Neutrophil (primary cell): ENCODE results near the gene PRKCH.

ENCODE experiments used
- H3K27ac ChIP-seq: fragments of 200-600 bp; sonication (generic); 2 replicates; pipeline ENCODE4 v1.5.1; 2016; ENCODE audit warnings: mild to moderate bottlenecking, moderate library complexity
- H3K27me3 ChIP-seq: fragments of 200-600 bp; sonication (generic); 2 replicates; pipeline ENCODE4 v1.6.0; 2016; ENCODE audit warnings: mild to moderate bottlenecking
- H3K36me3 ChIP-seq: fragments of 200-600 bp; sonication (generic); 2 replicates; pipeline ENCODE4 v1.5.1; 2017
- H3K4me1 ChIP-seq, 2 experiments: fragments of 200-600 bp in 1 of 2; sonication (generic) in 1 of 2; 1 replicate in 1 of 2; 2 replicates in 1 of 2; pipeline versions ENCODE4 v1.5.1 to v1.6.1; 2013 to 2016; ENCODE audit warnings: low read depth in 1 of 2, low read length in 1 of 2, mild to moderate bottlenecking in 1 of 2, moderate library complexity in 1 of 2; ENCODE audit not compliant: control insufficient read depth in 1 of 2, insufficient read depth in 1 of 2
- H3K4me3 ChIP-seq, 2 experiments: fragments of 200-600 bp in 1 of 2; sonication (generic) in 1 of 2; 1 replicate in 1 of 2; 2 replicates in 1 of 2; pipeline ENCODE4 v1.5.1; 2013 to 2016; ENCODE audit warnings: low read depth in 1 of 2, low read length in 1 of 2, mild to moderate bottlenecking in 1 of 2, moderate library complexity in 1 of 2
- H3K9me3 ChIP-seq: fragments of 200-600 bp; sonication (generic); 2 replicates; pipeline ENCODE4 v1.5.1; 2016
- TF ChIP-seq, protein P1 (sequence below): fragments of 200-600 bp; sonication (generic); IDR thresholded peaks from 2 replicates; pipeline ENCODE4 v1.5.1; 2016; ENCODE audit warnings: antibody characterized with exemption

PRKCH gene

GRCh38 chr14:61557854-61558253 is 236.5 kb downstream of the PRKCH start:
- Histone ChIP-seq H3K4me3 (no peak overlapping the region), H3K27me3 (no peaks in the 10 kb centered on the region), H3K4me1 (peaks cover 23 to 31% of the 10 kb centered on the region in 2 experiments), H3K36me3 (no peaks in the 10 kb centered on the region), H3K27ac (no peak overlapping the region), H3K9me3 (no peaks in the 10 kb centered on the region)
- TF ChIP-seq, protein P1, sequence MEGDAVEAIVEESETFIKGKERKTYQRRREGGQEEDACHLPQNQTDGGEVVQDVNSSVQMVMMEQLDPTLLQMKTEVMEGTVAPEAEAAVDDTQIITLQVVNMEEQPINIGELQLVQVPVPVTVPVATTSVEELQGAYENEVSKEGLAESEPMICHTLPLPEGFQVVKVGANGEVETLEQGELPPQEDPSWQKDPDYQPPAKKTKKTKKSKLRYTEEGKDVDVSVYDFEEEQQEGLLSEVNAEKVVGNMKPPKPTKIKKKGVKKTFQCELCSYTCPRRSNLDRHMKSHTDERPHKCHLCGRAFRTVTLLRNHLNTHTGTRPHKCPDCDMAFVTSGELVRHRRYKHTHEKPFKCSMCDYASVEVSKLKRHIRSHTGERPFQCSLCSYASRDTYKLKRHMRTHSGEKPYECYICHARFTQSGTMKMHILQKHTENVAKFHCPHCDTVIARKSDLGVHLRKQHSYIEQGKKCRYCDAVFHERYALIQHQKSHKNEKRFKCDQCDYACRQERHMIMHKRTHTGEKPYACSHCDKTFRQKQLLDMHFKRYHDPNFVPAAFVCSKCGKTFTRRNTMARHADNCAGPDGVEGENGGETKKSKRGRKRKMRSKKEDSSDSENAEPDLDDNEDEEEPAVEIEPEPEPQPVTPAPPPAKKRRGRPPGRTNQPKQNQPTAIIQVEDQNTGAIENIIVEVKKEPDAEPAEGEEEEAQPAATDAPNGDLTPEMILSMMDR, result no peak

DNA sequence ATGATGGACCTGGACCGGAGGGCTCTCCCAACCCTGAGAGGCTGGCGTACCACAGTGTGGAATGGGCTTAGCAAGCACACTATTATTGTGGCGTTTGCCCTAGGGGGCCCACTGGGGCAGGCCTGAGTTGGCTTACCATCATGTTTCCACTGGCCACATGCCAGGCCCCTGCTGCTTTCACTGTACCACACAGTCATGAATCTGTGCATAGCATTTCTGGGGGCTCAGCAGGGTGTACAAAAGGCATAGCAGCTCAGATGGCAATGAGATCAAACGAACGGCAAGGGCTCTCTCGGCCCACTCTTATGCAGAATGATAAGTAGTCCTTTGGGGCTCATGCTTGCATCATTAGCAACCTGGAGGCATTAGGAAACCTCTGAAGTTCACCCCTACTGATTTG is 236.9 kb downstream of the PRKCH start:
- Histone ChIP-seq H3K36me3 (no peaks in the 10 kb centered on the region), H3K4me1 (peaks cover 19 to 27% of the 10 kb centered on the region in 2 experiments), H3K27ac (no peak overlapping the region), H3K9me3 (no peaks in the 10 kb centered on the region), H3K27me3 (no peaks in the 10 kb centered on the region), H3K4me3 (no peak overlapping the region)
- TF ChIP-seq, protein P1, result no peak

DNA sequence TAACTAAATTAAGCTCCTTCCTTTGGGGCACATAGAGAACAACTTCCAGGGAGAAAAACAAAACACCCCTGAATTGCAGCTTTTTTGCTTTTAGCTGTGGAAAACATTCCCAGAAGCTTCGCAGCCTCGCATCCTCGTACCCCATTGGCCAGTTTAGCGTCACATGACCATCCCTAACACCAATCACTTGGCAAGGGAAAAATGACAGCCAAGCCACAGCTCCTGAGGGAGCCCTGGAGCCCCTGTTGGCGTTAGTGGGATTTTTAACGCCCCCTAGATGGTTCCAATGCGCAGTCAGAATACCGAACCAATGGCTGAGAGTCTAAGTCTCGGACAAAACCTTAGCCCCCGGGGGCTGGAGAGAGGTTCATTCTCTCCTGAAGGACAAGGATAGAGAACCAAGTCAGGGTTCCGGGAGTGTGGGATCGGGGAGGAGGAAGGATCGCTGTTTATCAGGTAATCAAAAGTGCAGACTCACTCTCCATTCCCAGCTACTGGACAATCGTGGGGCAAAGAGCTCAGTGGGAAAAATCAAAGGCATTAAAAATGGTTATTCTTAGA is 238.3 kb downstream of the PRKCH start:
- Histone ChIP-seq H3K4me3 (no peak overlapping the region), H3K36me3 (no peaks in the 10 kb centered on the region), H3K27ac (no peak overlapping the region), H3K9me3 (no peaks in the 10 kb centered on the region), H3K4me1 (peaks cover 21 to 22% of the 10 kb centered on the region in 2 experiments), H3K27me3 (no peaks in the 10 kb centered on the region)
- TF ChIP-seq, protein P1, result no peak

GRCh38 chr14:61560323-61560722 is 238.9 kb downstream of the PRKCH start:
- H3K27ac ChIP-seq, result no peak overlapping the region
- TF ChIP-seq, protein P1, result no peak
- H3K4me1 ChIP-seq, result peaks cover 26 to 28% of the 10 kb centered on the region in 2 experiments
- no peak overlapping the region for H3K4me3 ChIP-seq
- no peaks in the 10 kb centered on the region for H3K9me3 ChIP-seq
- H3K36me3 ChIP-seq, result no peaks in the 10 kb centered on the region
- no peaks in the 10 kb centered on the region for H3K27me3 ChIP-seq

DNA sequence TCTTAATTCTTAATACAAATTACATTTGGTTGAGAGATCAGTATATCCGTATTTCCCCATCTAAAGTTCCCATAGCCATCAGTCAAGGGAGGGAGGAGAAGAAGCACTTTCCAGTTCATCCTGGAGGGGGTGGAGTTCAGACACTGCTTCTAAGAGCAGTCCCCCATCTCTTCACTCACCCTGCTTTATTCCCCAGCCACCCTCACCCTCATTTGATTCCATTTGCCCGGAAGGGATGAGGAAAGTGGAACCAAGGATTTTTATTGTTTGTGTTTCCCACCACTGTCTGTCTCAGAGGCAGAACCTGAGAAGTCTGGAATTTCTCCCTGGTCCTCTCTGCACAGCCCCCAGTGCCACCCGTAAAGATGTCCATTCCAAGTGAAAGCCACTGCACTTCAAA is 239.7 kb downstream of the PRKCH start:
- TF ChIP-seq, protein P1, result no peak
- no peaks in the 10 kb centered on the region for H3K36me3 ChIP-seq
- H3K4me1 ChIP-seq, result peaks cover 26 to 28% of the 10 kb centered on the region in 2 experiments
- no peaks in the 10 kb centered on the region for H3K27me3 ChIP-seq
- no peak overlapping the region for H3K4me3 ChIP-seq
- peak overlapping the region; percentile 41 for H3K27ac ChIP-seq
- H3K9me3 ChIP-seq, result no peaks in the 10 kb centered on the region
